SK-N-MC (cell line): Measurements from ENCODE around the gene MDC1.

ENCODE experiments used
- FOXP2 ChIP-seq: optimal IDR thresholded peaks from 2 replicates; pipeline ENCODE3; 2011; ENCODE audit warnings: mild to moderate bottlenecking, moderate library complexity; ENCODE audit not compliant: insufficient read depth; ENCODE audit errors: extremely low read length, control extremely low read depth
- POLR2AphosphoS5 ChIP-seq: IDR thresholded peaks from 2 replicates; pipeline ENCODE4 v1.6.1; 2012; ENCODE audit warnings: mild to moderate bottlenecking, low read depth, low read length, borderline replicate concordance

GRCh38 chr6:30679765-30680535, 37.1 kb downstream of the MDC1 start:
- TF ChIP-seq POLR2AphosphoS5 (no peak), FOXP2 (no peak)
